Measurements from ENCODE around the gene GPBAR1.
A peak's percentile ranks its signal among the peaks of the same experiment; 100 is the strongest.
"Not testable (repeated sequence)": the region's sequence is repeated elsewhere in the genome, so short reads cannot be mapped to it uniquely, and the experiment has no call there.

GPBAR1 gene

GRCh38 chr2:218273214-218273907, 12.5 kb downstream of the GPBAR1 start:
- not testable (repeated sequence) for H3K9me3 ChIP-seq (ENCODE audit: control insufficient read depth in 5 of 5, low read length in 5 of 5); H3K27me3 ChIP-seq (ENCODE audit: control insufficient read depth in 5 of 5, insufficient read depth in 4 of 5, low read length in 5 of 5); H3K9ac ChIP-seq (ENCODE audit: low read length in 5 of 5)
- peak overlapping the region in 1 of 5 donors; percentile 6 for H3K4me3 ChIP-seq (ENCODE audit: low read depth in 1 of 5, low read length in 5 of 5)
- H3K27ac ChIP-seq (ENCODE audit: low read depth, low read length) = peak overlapping the region; percentile 88
- peaks cover 2 to 49% (median 48%) of the 10 kb centered on the region in 5 donors for H3K36me3 ChIP-seq (ENCODE audit: control insufficient read depth in 5 of 5, insufficient read depth in 5 of 5, low read length in 5 of 5)
- peaks cover 15 to 69% (median 58%) of the 10 kb centered on the region in 5 donors for H3K4me1 ChIP-seq (ENCODE audit: control insufficient read depth in 5 of 5, insufficient read depth in 5 of 5, low read length in 5 of 5)

- H3K27me3 ChIP-seq (ENCODE audit: control insufficient read depth in 5 of 5, insufficient read depth in 4 of 5, low read length in 5 of 5) = no peaks in the 10 kb centered on the region
- H3K27ac ChIP-seq (ENCODE audit: low read depth, low read length) = peak overlapping the region; percentile 69
- H3K9ac ChIP-seq (ENCODE audit: low read length in 5 of 5) = no peak overlapping the region
- no peaks in the 10 kb centered on the region for H3K9me3 ChIP-seq (ENCODE audit: control insufficient read depth in 5 of 5, low read length in 5 of 5)
- peaks cover 15 to 67% (median 57%) of the 10 kb centered on the region in 5 donors for H3K4me1 ChIP-seq (ENCODE audit: control insufficient read depth in 5 of 5, insufficient read depth in 5 of 5, low read length in 5 of 5)
- H3K4me3 ChIP-seq (ENCODE audit: low read depth in 1 of 5, low read length in 5 of 5) = no peak overlapping the region
- H3K36me3 ChIP-seq (ENCODE audit: control insufficient read depth in 5 of 5, insufficient read depth in 5 of 5, low read length in 5 of 5) = peaks cover 2 to 54% (median 53%) of the 10 kb centered on the region in 5 donors
Measured at GRCh38 chr2:218273908-218274249, 13.1 kb downstream of the GPBAR1 start.

GRCh38 chr2:218274586-218274985, 13.8 kb downstream of the GPBAR1 start:
- H3K36me3 ChIP-seq (ENCODE audit: control insufficient read depth in 5 of 5, insufficient read depth in 5 of 5, low read length in 5 of 5) = peaks cover 2 to 61% (median 60%) of the 10 kb centered on the region in 5 donors
- no peak overlapping the region for H3K4me3 ChIP-seq (ENCODE audit: low read depth in 1 of 5, low read length in 5 of 5)
- peak overlapping the region; percentile 69 for H3K27ac ChIP-seq (ENCODE audit: low read depth, low read length)
- H3K27me3 ChIP-seq (ENCODE audit: control insufficient read depth in 5 of 5, insufficient read depth in 4 of 5, low read length in 5 of 5) = no peaks in the 10 kb centered on the region
- H3K4me1 ChIP-seq (ENCODE audit: control insufficient read depth in 5 of 5, insufficient read depth in 5 of 5, low read length in 5 of 5) = peaks cover 12 to 60% (median 50%) of the 10 kb centered on the region in 5 donors
- H3K9ac ChIP-seq (ENCODE audit: low read length in 5 of 5) = peak overlapping the region in 2 of 5 donors; percentile 22 to 62
- H3K9me3 ChIP-seq (ENCODE audit: control insufficient read depth in 5 of 5, low read length in 5 of 5) = no peaks in the 10 kb centered on the region

GRCh38 chr2:218275371-218276072, 14.7 kb downstream of the GPBAR1 start:
- H3K4me3 ChIP-seq (ENCODE audit: low read depth in 1 of 5, low read length in 5 of 5) = no peak overlapping the region
- peaks cover 2 to 70% (median 69%) of the 10 kb centered on the region in 5 donors for H3K36me3 ChIP-seq (ENCODE audit: control insufficient read depth in 5 of 5, insufficient read depth in 5 of 5, low read length in 5 of 5)
- peak overlapping the region; percentile 69 for H3K27ac ChIP-seq (ENCODE audit: low read depth, low read length)
- H3K4me1 ChIP-seq (ENCODE audit: control insufficient read depth in 5 of 5, insufficient read depth in 5 of 5, low read length in 5 of 5) = peaks cover 12 to 55% (median 48%) of the 10 kb centered on the region in 5 donors
- H3K27me3 ChIP-seq (ENCODE audit: control insufficient read depth in 5 of 5, insufficient read depth in 4 of 5, low read length in 5 of 5) = no peaks in the 10 kb centered on the region
- H3K9me3 ChIP-seq (ENCODE audit: control insufficient read depth in 5 of 5, low read length in 5 of 5) = no peaks in the 10 kb centered on the region
- H3K9ac ChIP-seq (ENCODE audit: low read length in 5 of 5) = peak overlapping the region in 2 of 5 donors; percentile 6 to 21

GRCh38 chr2:218276986-218277755, 16.4 kb downstream of the GPBAR1 start:
- Histone ChIP-seq H3K9me3 (ENCODE audit: control insufficient read depth in 5 of 5, low read length in 5 of 5) (no peaks in the 10 kb centered on the region), H3K27me3 (ENCODE audit: control insufficient read depth in 5 of 5, insufficient read depth in 4 of 5, low read length in 5 of 5) (no peaks in the 10 kb centered on the region), H3K4me1 (ENCODE audit: control insufficient read depth in 5 of 5, insufficient read depth in 5 of 5, low read length in 5 of 5) (peaks cover 7 to 49% (median 40%) of the 10 kb centered on the region in 5 donors), H3K36me3 (ENCODE audit: control insufficient read depth in 5 of 5, insufficient read depth in 5 of 5, low read length in 5 of 5) (peaks cover 2 to 86% (median 84%) of the 10 kb centered on the region in 5 donors), H3K27ac (ENCODE audit: low read depth, low read length) (peak overlapping the region; percentile 69), H3K4me3 (ENCODE audit: low read depth in 1 of 5, low read length in 5 of 5) (no peak overlapping the region), H3K9ac (ENCODE audit: low read length in 5 of 5) (no peak overlapping the region)

GRCh38 chr2:218277921-218278320, 17.1 kb downstream of the GPBAR1 start:
- Histone ChIP-seq H3K27me3 (ENCODE audit: control insufficient read depth in 5 of 5, insufficient read depth in 4 of 5, low read length in 5 of 5) (no peaks in the 10 kb centered on the region), H3K9ac (ENCODE audit: low read length in 5 of 5) (no peak overlapping the region), H3K36me3 (ENCODE audit: control insufficient read depth in 5 of 5, insufficient read depth in 5 of 5, low read length in 5 of 5) (peaks cover 2 to 93% (median 91%) of the 10 kb centered on the region in 5 donors), H3K4me3 (ENCODE audit: low read depth in 1 of 5, low read length in 5 of 5) (no peak overlapping the region), H3K27ac (ENCODE audit: low read depth, low read length) (peak overlapping the region; percentile 69), H3K9me3 (ENCODE audit: control insufficient read depth in 5 of 5, low read length in 5 of 5) (no peaks in the 10 kb centered on the region), H3K4me1 (ENCODE audit: control insufficient read depth in 5 of 5, insufficient read depth in 5 of 5, low read length in 5 of 5) (peaks cover 3 to 49% (median 42%) of the 10 kb centered on the region in 5 donors)

- H3K27ac ChIP-seq (ENCODE audit: low read depth, low read length) = no peak overlapping the region
- H3K9me3 ChIP-seq (ENCODE audit: control insufficient read depth in 5 of 5, low read length in 5 of 5) = no peaks in the 10 kb centered on the region
- H3K36me3 ChIP-seq (ENCODE audit: control insufficient read depth in 5 of 5, insufficient read depth in 5 of 5, low read length in 5 of 5) = peaks cover 2 to 98% (median 91%) of the 10 kb centered on the region in 5 donors
- H3K4me3 ChIP-seq (ENCODE audit: low read depth in 1 of 5, low read length in 5 of 5) = no peak overlapping the region
- no peak overlapping the region for H3K9ac ChIP-seq (ENCODE audit: low read length in 5 of 5)
- H3K4me1 ChIP-seq (ENCODE audit: control insufficient read depth in 5 of 5, insufficient read depth in 5 of 5, low read length in 5 of 5) = peaks cover 3 to 52% (median 44%) of the 10 kb centered on the region in 5 donors
- H3K27me3 ChIP-seq (ENCODE audit: control insufficient read depth in 5 of 5, insufficient read depth in 4 of 5, low read length in 5 of 5) = no peaks in the 10 kb centered on the region
Measured at GRCh38 chr2:218278531-218279360, 17.9 kb downstream of the GPBAR1 start.

- Histone ChIP-seq H3K4me3 (ENCODE audit: low read depth in 1 of 5, low read length in 5 of 5) (no peak overlapping the region), H3K9me3 (ENCODE audit: control insufficient read depth in 5 of 5, low read length in 5 of 5) (no peaks in the 10 kb centered on the region), H3K27me3 (ENCODE audit: control insufficient read depth in 5 of 5, insufficient read depth in 4 of 5, low read length in 5 of 5) (no peaks in the 10 kb centered on the region), H3K36me3 (ENCODE audit: control insufficient read depth in 5 of 5, insufficient read depth in 5 of 5, low read length in 5 of 5) (peaks cover 2 to 82% (median 74%) of the 10 kb centered on the region in 5 donors), H3K4me1 (ENCODE audit: control insufficient read depth in 5 of 5, insufficient read depth in 5 of 5, low read length in 5 of 5) (peaks cover 9 to 52% (median 49%) of the 10 kb centered on the region in 5 donors), H3K27ac (ENCODE audit: low read depth, low read length) (peak overlapping the region; percentile 24), H3K9ac (ENCODE audit: low read length in 5 of 5) (no peak overlapping the region)
Measured at GRCh38 chr2:218280260-218280870, 19.6 kb downstream of the GPBAR1 start.

GRCh38 chr2:218281449-218281848, 20.6 kb downstream of the GPBAR1 start:
- H3K9me3 ChIP-seq (ENCODE audit: control insufficient read depth in 5 of 5, low read length in 5 of 5) = no peaks in the 10 kb centered on the region
- no peaks in the 10 kb centered on the region for H3K27me3 ChIP-seq (ENCODE audit: control insufficient read depth in 5 of 5, insufficient read depth in 4 of 5, low read length in 5 of 5)
- H3K27ac ChIP-seq (ENCODE audit: low read depth, low read length) = peak overlapping the region; percentile 100
- H3K9ac ChIP-seq (ENCODE audit: low read length in 5 of 5) = peak overlapping the region in 3 of 5 donors; percentile 28 to 74 (median 53)
- peaks cover 16 to 54% (median 52%) of the 10 kb centered on the region in 5 donors for H3K4me1 ChIP-seq (ENCODE audit: control insufficient read depth in 5 of 5, insufficient read depth in 5 of 5, low read length in 5 of 5)
- peaks cover 2 to 71% (median 64%) of the 10 kb centered on the region in 5 donors for H3K36me3 ChIP-seq (ENCODE audit: control insufficient read depth in 5 of 5, insufficient read depth in 5 of 5, low read length in 5 of 5)
- H3K4me3 ChIP-seq (ENCODE audit: low read depth in 1 of 5, low read length in 5 of 5) = peak overlapping the region in 1 of 5 donors; percentile 4
